Stimulated activated CD8-positive, alpha-beta memory T cell treated with anti-CD3 and anti-CD28 coated beads, Interleukin-12 subunit alpha, Interleukin-12 subunit beta, amount 100 ng/mL, for 4 hours (primary cell): ENCODE measurements around the gene FPGS.
"Not testable (repeated sequence)": the region's sequence is repeated elsewhere in the genome, so short reads cannot be mapped to it uniquely, and the experiment has no call there.

ENCODE experiments used
- DNase-seq: peaks from one replicate; pipeline ENCODE4 v3.0.0-alpha.2; 2020; ENCODE audit warnings: low read depth

The FPGS gene

DNA sequence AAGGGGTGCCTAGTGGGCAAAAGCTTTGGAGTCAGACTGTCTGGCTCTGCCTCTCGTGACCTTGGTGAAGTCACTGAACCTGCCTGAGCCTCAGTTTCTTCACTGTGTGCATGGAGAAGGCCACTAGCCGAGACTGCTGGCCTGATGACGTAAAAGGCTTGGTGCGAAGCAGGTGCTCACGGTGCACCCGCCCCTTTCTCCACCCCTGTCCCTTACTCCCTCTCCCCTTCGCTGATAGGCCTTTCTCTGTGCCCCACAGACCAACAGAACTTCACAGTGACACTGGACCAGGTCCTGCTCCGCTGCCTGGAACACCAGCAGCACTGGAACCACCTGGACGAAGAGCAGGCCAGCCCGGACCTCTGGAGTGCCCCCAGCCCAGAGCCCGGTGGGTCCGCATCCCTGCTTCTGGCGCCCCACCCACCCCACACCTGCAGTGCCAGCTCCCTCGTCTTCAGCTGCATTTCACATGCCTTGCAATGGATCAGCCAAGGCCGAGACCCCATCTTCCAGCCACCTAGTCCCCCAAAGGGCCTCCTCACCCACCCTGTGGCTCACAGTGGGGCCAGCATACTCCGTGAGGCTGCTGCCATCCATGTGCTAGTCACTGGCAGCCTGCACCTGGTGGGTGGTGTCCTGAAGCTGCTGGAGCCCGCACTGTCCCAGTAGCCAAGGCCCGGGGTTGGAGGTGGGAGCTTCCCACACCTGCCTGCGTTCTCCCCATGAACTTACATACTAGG is 10.4 kb downstream of the FPGS start:
- DNase-seq, result no peak

DNA sequence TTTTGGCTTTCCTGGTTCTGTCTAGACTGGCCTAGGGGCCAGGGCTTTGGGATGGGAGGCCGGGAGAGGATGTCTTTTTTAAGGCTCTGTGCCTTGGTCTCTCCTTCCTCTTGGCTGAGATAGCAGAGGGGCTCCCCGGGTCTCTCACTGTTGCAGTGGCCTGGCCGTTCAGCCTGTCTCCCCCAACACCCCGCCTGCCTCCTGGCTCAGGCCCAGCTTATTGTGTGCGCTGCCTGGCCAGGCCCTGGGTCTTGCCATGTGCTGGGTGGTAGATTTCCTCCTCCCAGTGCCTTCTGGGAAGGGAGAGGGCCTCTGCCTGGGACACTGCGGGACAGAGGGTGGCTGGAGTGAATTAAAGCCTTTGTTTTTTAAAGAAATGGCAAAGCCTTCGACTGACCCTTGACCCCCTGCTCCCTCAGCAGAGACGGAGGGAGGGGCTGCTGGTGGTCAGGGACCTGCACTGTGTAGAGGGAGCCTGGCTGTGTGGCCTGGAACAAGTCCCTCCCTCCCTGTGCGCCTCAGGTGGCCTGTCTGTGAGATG is 11.1 kb downstream of the FPGS start:
- no peak for DNase-seq

GRCh38 chr9:127814619-127815511 is 12.2 kb downstream of the FPGS start:
- DNase-seq, result no peak

GRCh38 chr9:127815512-127816361 is 13.1 kb downstream of the FPGS start:
- no peak for DNase-seq

GRCh38 chr9:127816362-127816725 is 13.7 kb downstream of the FPGS start:
- DNase-seq, result no peak

- DNase-seq, result no peak
Measured at GRCh38 chr9:127816728-127817127, 14.0 kb downstream of the FPGS start.

DNA sequence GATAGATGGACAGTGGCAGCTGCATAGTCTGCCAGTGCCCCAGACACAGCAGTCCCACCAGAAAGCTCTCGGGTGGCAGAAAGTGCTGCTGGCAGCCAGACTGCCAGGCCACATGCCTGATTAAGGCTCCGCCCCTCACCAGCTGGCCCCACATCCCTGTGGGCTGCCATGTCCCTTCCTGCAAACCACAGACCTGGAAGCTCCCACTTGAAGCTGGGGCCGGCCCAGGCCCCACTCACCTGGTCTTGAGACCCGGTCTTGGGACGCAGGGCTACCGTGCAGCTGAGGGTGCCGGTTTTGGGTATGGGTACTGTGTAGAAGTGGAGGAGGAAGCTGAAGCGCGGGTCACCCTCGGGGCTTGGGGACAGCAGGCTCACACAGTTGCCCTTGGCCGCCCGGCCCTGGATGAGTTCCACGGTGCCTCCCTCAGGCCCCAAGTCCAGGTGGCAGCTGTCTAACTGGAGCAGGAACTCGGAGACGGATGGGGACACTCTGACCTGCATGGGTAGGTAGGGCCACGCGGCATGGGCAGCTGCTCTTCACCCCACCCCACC is 15.3 kb downstream of the FPGS start:
- DNase-seq, result no peak

- DNase-seq, result no peak
Measured at GRCh38 chr9:127818574-127818973, 15.9 kb downstream of the FPGS start.

- DNase-seq, result no peak
Measured at GRCh38 chr9:127822108-127822507, 19.4 kb downstream of the FPGS start.

DNA sequence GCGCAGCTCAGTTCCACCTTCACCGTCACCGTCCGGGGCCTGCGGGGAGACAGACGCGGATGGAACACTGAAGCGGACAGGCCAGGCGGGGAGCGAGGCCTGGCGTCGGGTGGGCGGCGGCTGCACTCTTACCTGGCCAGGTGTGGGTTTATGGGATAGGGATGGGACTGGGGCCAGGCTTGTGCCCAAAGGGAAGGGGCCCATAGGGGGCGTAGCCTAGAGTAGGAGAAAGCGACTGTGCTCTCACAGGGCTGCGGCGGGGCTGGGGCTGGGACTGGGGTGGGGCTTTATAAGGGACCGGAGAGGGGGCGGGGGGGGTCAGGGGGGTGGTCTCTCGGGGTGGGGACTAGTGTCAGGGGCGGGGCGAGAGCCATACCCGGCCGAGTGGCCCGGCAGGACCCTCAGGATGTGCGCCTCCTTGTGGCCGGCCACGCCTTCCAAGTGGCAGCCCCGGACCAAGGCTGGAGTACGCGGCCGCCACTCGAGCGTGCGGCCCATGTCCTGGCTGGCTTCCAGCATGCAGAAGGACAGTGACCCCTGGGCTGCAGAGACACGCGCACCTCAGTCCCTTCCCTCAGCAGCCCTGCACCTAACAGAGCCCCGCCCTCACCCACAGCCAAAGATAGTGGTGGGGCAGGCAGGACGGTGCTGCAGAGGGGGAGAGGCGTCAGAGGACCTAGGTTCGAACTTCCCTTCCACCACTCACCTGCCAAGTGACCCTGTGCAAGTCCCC is 22.8 kb downstream of the FPGS start:
- DNase-seq, result no peak

DNA sequence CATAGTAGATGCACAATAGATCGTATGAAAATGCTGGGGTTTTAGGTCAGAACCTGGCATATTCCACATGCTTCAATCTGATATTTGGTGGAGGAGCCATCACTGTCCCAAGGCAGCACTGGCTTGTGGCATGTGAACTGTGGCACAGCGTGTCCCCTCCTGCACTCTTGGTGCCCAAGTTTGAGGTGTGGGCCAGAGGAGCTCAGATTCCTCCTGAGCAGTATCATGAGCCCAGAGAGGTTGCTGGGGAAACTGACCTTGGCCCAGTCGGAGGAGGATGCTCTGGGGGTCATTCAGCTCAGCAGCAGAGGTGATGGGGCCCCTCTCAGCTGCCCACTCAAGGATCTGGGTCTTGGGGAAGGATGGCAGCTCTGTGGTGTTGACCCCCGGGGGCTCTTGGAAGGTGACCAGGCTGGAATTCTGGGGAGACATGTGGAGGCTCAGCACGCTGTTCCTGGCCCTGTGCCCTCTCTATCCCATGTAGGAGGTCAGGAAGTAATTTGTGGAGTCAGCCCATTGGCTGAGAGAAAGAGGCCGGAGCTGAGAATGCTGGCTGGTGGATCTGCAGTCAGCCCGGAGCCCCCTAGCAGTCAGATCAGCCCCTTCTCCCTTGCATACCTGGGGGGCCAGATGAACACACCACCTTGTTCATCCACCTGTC is 23.7 kb downstream of the FPGS start:
- DNase-seq, result no peak

GRCh38 chr9:127828262-127829031 is 25.8 kb downstream of the FPGS start:
- DNase-seq, result no peak

DNA sequence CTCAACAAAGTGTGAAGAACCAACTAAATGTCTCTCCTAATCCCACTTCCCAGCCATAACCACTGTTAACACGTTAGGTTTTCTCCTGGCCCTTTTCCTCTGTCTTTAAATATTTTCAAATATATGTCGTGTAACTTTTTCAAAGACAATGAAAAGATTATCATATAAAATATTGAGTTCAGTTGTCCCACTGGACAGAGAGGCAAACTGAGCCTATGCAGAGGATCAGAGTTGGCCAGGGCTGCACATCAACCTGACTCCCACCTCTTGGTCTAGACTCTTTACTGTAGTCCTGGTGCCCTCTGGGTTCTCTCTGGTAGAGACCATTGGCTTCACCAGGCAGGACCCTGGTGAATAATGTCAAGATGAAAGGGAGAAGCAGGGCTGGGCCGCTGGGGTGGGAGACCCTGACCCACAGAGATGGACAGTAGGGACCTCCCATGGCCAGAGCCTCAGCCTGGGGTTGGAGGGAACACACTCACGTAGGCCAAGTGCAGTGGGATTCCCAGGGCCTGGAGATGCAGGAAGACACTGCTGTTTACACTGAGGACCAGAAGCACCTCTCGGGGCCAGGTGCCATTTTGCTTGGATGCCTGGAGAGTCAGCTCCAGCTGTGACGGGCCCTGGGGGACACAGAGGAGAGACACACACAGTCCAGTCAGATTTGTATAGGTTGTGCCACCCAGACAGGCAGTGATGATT is 26.7 kb downstream of the FPGS start:
- DNase-seq, result no peak

- no peak for DNase-seq
Measured at GRCh38 chr9:127832248-127832647, 29.6 kb downstream of the FPGS start.

- no peak for DNase-seq
Measured at GRCh38 chr9:127833555-127833954, 30.9 kb downstream of the FPGS start.

DNA sequence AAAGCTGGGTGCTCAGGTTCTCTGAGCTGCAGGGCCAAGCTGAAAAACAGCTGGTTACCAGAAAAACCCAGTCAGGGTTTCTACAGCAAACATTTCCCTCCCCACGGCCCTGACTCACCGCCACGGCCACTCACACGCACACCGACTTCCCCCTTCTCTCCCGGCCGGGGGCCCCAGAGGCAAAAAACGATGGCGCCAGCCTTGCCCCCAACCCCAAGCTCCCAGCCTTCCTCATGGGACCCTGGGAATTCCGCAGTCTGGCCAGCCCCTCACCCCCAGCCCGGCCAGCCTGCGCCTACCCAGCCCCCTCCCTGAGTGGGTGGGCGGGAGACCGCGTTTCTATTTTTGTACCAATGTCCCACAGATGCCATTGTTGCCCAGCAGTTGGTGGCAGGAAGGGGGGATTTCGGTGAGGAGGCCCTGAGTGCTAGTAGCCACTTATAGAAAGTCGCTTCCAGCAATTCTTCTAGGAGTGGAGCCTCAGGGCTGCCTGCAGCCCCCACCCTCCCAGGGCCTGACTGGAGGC is 33.4 kb downstream of the FPGS start:
- no peak for DNase-seq

GRCh38 chr9:127836561-127836960 is 33.9 kb downstream of the FPGS start:
- DNase-seq, result not testable (repeated sequence)

DNA sequence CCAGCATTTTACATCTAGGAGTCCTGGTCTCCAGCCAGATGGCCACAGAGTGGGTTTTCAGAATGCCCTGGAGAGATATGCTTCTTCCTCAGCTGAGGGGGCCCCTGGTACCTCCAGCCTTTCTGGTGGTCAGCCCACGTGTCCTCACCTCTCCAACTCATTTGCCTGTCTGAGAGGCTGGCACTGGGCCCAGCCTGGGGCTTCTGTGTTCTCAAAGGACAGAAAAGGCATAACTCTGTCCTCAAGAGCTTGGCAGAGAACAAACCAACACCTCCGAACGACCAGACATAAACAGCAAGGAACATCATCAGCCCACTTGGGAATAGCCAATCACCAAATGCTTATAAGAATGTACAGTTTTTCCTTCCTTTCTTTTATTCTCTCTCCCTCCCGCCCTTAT is 34.7 kb downstream of the FPGS start:
- no peak for DNase-seq
